HL-60 (cell line): ENCODE results near the gene AP2A1.

Experiments
- DNase-seq, 2 experiments: peaks; one replicate each; pipeline ENCODE4 v3.0.0-alpha.2; 2010 to 2020; ENCODE audit warnings: low read depth in 1 of 2, low spot score in 1 of 2
- H3K27ac ChIP-seq: fragments of 250-450 bp; sonication (Bioruptor Pico); replicated peaks from 2 replicates; pipeline ENCODE4 v1.5.1; 2020; ENCODE audit warnings: mild to moderate bottlenecking, moderate library complexity
- H3K27me3 ChIP-seq: fragments of 250-450 bp; sonication (Bioruptor Pico); 2 replicates; pipeline ENCODE4 v1.5.1; 2021; ENCODE audit warnings: mild to moderate bottlenecking, moderate library complexity; ENCODE audit not compliant: insufficient read depth, poor library complexity, severe bottlenecking
- H3K4me3 ChIP-seq: replicated peaks from 2 replicates; pipeline ENCODE4 v1.5.1; 2011; ENCODE audit warnings: mild to moderate bottlenecking, control low read depth, low read length; ENCODE audit not compliant: insufficient read depth
- CTCF ChIP-seq: IDR thresholded peaks from one replicate; pipeline ENCODE4 v1.5.1; 2011; ENCODE audit warnings: low read length, control low read depth, inconsistent platforms; ENCODE audit not compliant: insufficient read depth
- GABPA ChIP-seq: IDR thresholded peaks from 2 replicates; pipeline ENCODE4 v1.6.1; 2012; ENCODE audit warnings: low read depth
- POLR2AphosphoS5 ChIP-seq: IDR thresholded peaks from 2 replicates; pipeline ENCODE4 v1.6.1; 2012; ENCODE audit warnings: low read depth
- REST ChIP-seq: IDR thresholded peaks from 2 replicates; pipeline ENCODE4 v1.6.1; 2012; ENCODE audit warnings: low read depth; ENCODE audit not compliant: insufficient replicate concordance
- SPI1 ChIP-seq: IDR thresholded peaks from 2 replicates; pipeline ENCODE4 v1.6.1; 2012; ENCODE audit warnings: low read depth, mild to moderate bottlenecking, borderline replicate concordance

AP2A1 gene

GRCh38 chr19:49786376-49786820, 19.6 kb downstream of the AP2A1 start:
- H3K4me3 ChIP-seq = no peak overlapping the region
- TF ChIP-seq POLR2AphosphoS5 (no peak), CTCF (no peak)

GRCh38 chr19:49787746-49788145, 20.9 kb downstream of the AP2A1 start:
- Histone ChIP-seq H3K4me3 (no peak overlapping the region), H3K27me3 (no peaks in the 10 kb centered on the region), H3K27ac (no peak overlapping the region)
- TF ChIP-seq SPI1 = no peak
- no peak for TF ChIP-seq CTCF
- no peak for TF ChIP-seq GABPA
- no peak for TF ChIP-seq POLR2AphosphoS5
- no peak for TF ChIP-seq REST
- DNase-seq = no peak

More at GRCh38 chr19:49786376-49786820, 19.6 kb downstream of the AP2A1 start:
- no peak overlapping the region for H3K27ac ChIP-seq
- no peak for DNase-seq
- H3K27me3 ChIP-seq = no peaks in the 10 kb centered on the region

GRCh38 chr19:49788857-49789256, 22.1 kb downstream of the AP2A1 start:
- TF ChIP-seq REST (no peak), SPI1 (no peak), POLR2AphosphoS5 (no peak), CTCF (no peak), GABPA (no peak)
- no peak overlapping the region for H3K4me3 ChIP-seq
- no peaks in the 10 kb centered on the region for H3K27me3 ChIP-seq
- no peak overlapping the region for H3K27ac ChIP-seq
- DNase-seq = no peak

- no peak for DNase-seq
These were observed 24.1 kb downstream of the AP2A1 start for GRCh38 chr19:49790866-49791265.

More at GRCh38 chr19:49790866-49791265, 24.1 kb downstream of the AP2A1 start:
- H3K4me3 ChIP-seq = no peak overlapping the region
- no peak overlapping the region for H3K27ac ChIP-seq
- H3K27me3 ChIP-seq = no peaks in the 10 kb centered on the region
- TF ChIP-seq CTCF (no peak), POLR2AphosphoS5 (no peak), SPI1 (no peak), GABPA (no peak), REST (no peak)
